B cell (primary cell): ENCODE measurements around the gene TMEM86B. TPM values are rescaled to one million over a fixed set of nuclear protein-coding genes. Genes with fewer than 3 reads are reported as not detected.

ENCODE experiments used
- ATAC-seq: fragments of 200-7000 bp; cut with Tn5 transposase; one replicate; pipeline ENCODE4 v1.10.0; 2021; ENCODE audit warnings: low read depth, mild to moderate bottlenecking, moderate number of reproducible peaks, moderate library complexity
- CTCF ChIA-PET: fragments of 350-600 bp; sonication (Branson Sonifier 250); formaldehyde crosslinking; loops from one replicate; lab custom pipeline; 2021; ENCODE audit warnings: antibody characterized with exemption, inconsistent platforms; lab: Charles Lee
- POLR2A ChIA-PET: fragments of 350-600 bp; sonication (Branson Sonifier 250); formaldehyde crosslinking; loops from one replicate; lab custom pipeline; 2021; ENCODE audit warnings: antibody characterized with exemption; lab: Charles Lee
- DNase-seq: peaks from one replicate; pipeline ENCODE4 v3.0.0; 2013
- H2AFZ ChIP-seq: 2 replicates; pipeline ENCODE4 v1.6.1; 2012; ENCODE audit warnings: mild to moderate bottlenecking, low read depth, low read length; ENCODE audit not compliant: insufficient read depth, poor library complexity, severe bottlenecking
- H3K27ac ChIP-seq, 2 donors: 1 replicate in 1 of 2; 2 replicates in 1 of 2; pipeline ENCODE4 v1.5.1; 2012 to 2013; ENCODE audit warnings: low read length in 2 of 2, mild to moderate bottlenecking in 2 of 2, moderate library complexity in 1 of 2
- H3K27me3 ChIP-seq, 4 experiments: fragments of 200-600 bp in 1 of 4; sonication (generic) in 1 of 4; replicated peaks in 1 of 4; 1 replicate in 2 of 4; 2 replicates in 2 of 4; pipeline versions ENCODE4 v1.6.1 to v1.7.0; 2013 to 2016; ENCODE audit warnings: low read length in 3 of 4, mild to moderate bottlenecking in 2 of 4, mixed read lengths in 1 of 4, moderate library complexity in 1 of 4; ENCODE audit not compliant: insufficient read depth in 4 of 4, control insufficient read depth in 3 of 4; ENCODE audit errors: control extremely low read depth in 1 of 4
- H3K36me3 ChIP-seq, 2 experiments: replicated peaks in 1 of 2; 1 replicate in 1 of 2; 2 replicates in 1 of 2; pipeline versions ENCODE4 v1.6.1 to v1.7.1; 2013; ENCODE audit warnings: low read length in 1 of 2; ENCODE audit not compliant: insufficient read depth in 2 of 2, control insufficient read depth in 1 of 2; ENCODE audit errors: control extremely low read depth in 1 of 2, extremely low read depth in 1 of 2
- H3K4me1 ChIP-seq, 2 donors: fragments of 200-600 bp in 1 of 2; sonication (generic) in 1 of 2; 1 replicate in 1 of 2; 2 replicates in 1 of 2; pipeline versions ENCODE4 v1.5.1 to v1.6.1; 2013 to 2017; ENCODE audit warnings: low read length in 2 of 2; ENCODE audit not compliant: control insufficient read depth in 2 of 2, insufficient read depth in 2 of 2
- H3K4me2 ChIP-seq: replicated peaks from 2 replicates; pipeline ENCODE3; 2012; ENCODE audit warnings: mild to moderate bottlenecking, low read depth, low read length; ENCODE audit not compliant: poor library complexity, severe bottlenecking
- H3K4me3 ChIP-seq, 5 experiments: fragments of 200-600 bp in 1 of 5; sonication (generic) in 1 of 5; 1 replicate in 3 of 5; 2 replicates in 2 of 5; pipeline versions ENCODE4 v1.5.1 to v1.7.0; 2011 to 2016; ENCODE audit warnings: low read length in 4 of 5, mild to moderate bottlenecking in 4 of 5, low read depth in 2 of 5, control low read depth in 1 of 5, moderate library complexity in 1 of 5; ENCODE audit not compliant: insufficient read depth in 1 of 5; ENCODE audit errors: control extremely low read depth in 1 of 5, extremely low read depth in 1 of 5
- H3K79me2 ChIP-seq: fragments of 200-600 bp; sonication (generic); one replicate; pipeline ENCODE4 v1.6.0; 2016; ENCODE audit warnings: low read length; ENCODE audit not compliant: control insufficient read depth, insufficient read depth
- H3K9ac ChIP-seq: fragments of 200-600 bp; sonication (generic); 2 replicates; pipeline ENCODE4 v1.6.1; 2017; ENCODE audit warnings: mild to moderate bottlenecking, low read length, moderate library complexity
- H3K9me3 ChIP-seq, 3 donors: one replicate each; pipeline versions ENCODE4 v1.6.1 to v1.7.1; 2013; ENCODE audit warnings: low read length in 2 of 3; ENCODE audit not compliant: control insufficient read depth in 2 of 3, insufficient read depth in 1 of 3; ENCODE audit errors: control extremely low read depth in 1 of 3
- H4K20me1 ChIP-seq: 2 replicates; pipeline ENCODE4 v1.6.0; 2012; ENCODE audit warnings: mild to moderate bottlenecking, low read length; ENCODE audit not compliant: insufficient read depth, control insufficient read depth, poor library complexity, severe bottlenecking
- H3K27ac Mint-ChIP-seq: one replicate; pipeline ENCODE4 v1.8.0; 2021; ENCODE audit warnings: mixed read lengths
- H3K27me3 Mint-ChIP-seq: one replicate; pipeline ENCODE4 v1.8.0; 2021; ENCODE audit warnings: mixed read lengths
- H3K4me1 Mint-ChIP-seq: one replicate; pipeline ENCODE4 v1.8.0; 2021; ENCODE audit warnings: mixed read lengths
- H3K4me3 Mint-ChIP-seq: one replicate; pipeline ENCODE4 v1.8.0; 2021; ENCODE audit warnings: mixed read lengths
- H3K9me3 Mint-ChIP-seq: one replicate; pipeline ENCODE4 v1.8.0; 2022; ENCODE audit warnings: mixed read lengths; ENCODE audit not compliant: insufficient read depth
- EZH2 ChIP-seq: IDR thresholded peaks from 2 replicates; pipeline ENCODE4 v1.6.1; 2012; ENCODE audit warnings: borderline replicate concordance, low read depth, mild to moderate bottlenecking, moderate library complexity, low read length; ENCODE audit not compliant: insufficient read depth, poor library complexity, severe bottlenecking
- whole genome bisulfite sequencing: methylation state at CpG from one replicate; pipeline ENCODE4 v1.1.5; 2013; ENCODE audit warnings: missing lambda C conversion rate; ENCODE audit not compliant: insufficient coverage; 5-methylcytosine and 5-hydroxymethylcytosine counted together
- intact Hi-C: fragments of 100-400 bp; cut with micrococcal nuclease; formaldehyde crosslinking; loops from one replicate; pipeline ENCODE4 v1.10.0; 2022
- polyA plus RNA-seq: library from polyadenylated mRNA; depleted of rRNA; stranded (reverse); fragments of >200 nt; gene quantifications from 2 replicates; pipeline ENCODE4 v1.2.3, GENCODE V29; 2012
- total RNA-seq, 2 donors: library from RNA; stranded (reverse); fragments of 120-200 nt in 1 of 2; gene quantifications; 1 replicate in 1 of 2; 2 replicates in 1 of 2; pipeline versions ENCODE4 v1.2.3 to v1.2.4, GENCODE V29; 2013 to 2022
- TF ChIP-seq, protein P1 (sequence below): fragments of 200-600 bp; IDR thresholded peaks from one replicate; pipeline ENCODE4 v1.8.0; 2022; ENCODE audit warnings: antibody characterized with exemption, mild to moderate bottlenecking

The TMEM86B gene
- total and polyA plus RNA-seq, 2 donors (not counting 1 experiment from before 2014, with no cell fraction given): 13.6 to 20.7 TPM

DNA sequence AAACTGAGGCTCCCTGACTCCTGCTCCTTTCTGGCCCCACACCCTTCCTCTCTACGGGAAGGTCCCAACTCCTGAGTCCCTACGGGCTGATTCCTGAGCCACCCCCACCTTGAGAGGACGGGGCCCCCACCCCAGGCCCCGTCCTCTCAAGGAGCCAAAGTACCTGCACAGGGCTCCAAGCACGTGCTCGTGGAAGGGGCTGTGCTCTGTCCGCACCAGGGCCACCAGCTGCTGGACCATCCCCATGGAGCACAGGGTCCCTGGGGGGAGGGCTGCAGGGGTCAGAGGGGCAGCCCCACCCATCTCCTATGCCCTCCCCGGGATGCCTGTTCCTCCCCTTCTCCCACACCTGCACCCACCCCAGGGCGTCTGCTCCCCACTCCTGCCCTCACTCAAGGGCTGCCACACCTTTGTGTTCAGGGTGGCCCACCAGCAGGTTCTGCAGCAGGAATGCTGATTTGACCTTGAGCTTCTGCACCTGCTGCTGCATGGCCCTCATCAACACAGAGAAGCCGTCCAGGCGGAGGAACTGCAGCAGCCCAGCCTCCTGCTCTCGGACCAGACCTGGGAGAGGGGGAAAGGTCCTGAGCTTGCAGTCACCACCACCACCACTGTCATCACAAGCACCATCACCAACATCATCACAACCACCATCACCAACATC lies 37.3 kb upstream of the TMEM86B start:
- ChIA-PET POLR2A (no interaction called here), CTCF (no interaction called here)
- no peaks in the 10 kb centered on the region for H3K27me3 ChIP-seq
- no peak overlapping the region for H3K27ac ChIP-seq
- no peak overlapping the region for H2AFZ ChIP-seq
- no peak overlapping the region for H3K4me2 ChIP-seq
- intact Hi-C loops: no loop called here
- H3K4me3 Mint-ChIP-seq: no peak overlapping the region
- no peaks in the 10 kb centered on the region for H3K27me3 Mint-ChIP-seq
- WGBS: 95% methylated on average over 7 of the region's 12 CpGs
- DNase-seq: no peak
- no peak overlapping the region for H3K9ac ChIP-seq
- no peak overlapping the region for H3K4me3 ChIP-seq
- no peaks in the 10 kb centered on the region for H3K9me3 Mint-ChIP-seq
- H3K9me3 ChIP-seq: no peaks in the 10 kb centered on the region
- peaks cover 10% of the 10 kb centered on the region for H3K4me1 Mint-ChIP-seq
- no peaks in the 10 kb centered on the region for H3K4me1 ChIP-seq
- no peak for ATAC-seq
- peaks cover 0 to 6% of the 10 kb centered on the region in 2 experiments for H3K36me3 ChIP-seq
- H4K20me1 ChIP-seq: no peaks in the 10 kb centered on the region
- no peak overlapping the region for H3K27ac Mint-ChIP-seq
- TF ChIP-seq, protein P1, sequence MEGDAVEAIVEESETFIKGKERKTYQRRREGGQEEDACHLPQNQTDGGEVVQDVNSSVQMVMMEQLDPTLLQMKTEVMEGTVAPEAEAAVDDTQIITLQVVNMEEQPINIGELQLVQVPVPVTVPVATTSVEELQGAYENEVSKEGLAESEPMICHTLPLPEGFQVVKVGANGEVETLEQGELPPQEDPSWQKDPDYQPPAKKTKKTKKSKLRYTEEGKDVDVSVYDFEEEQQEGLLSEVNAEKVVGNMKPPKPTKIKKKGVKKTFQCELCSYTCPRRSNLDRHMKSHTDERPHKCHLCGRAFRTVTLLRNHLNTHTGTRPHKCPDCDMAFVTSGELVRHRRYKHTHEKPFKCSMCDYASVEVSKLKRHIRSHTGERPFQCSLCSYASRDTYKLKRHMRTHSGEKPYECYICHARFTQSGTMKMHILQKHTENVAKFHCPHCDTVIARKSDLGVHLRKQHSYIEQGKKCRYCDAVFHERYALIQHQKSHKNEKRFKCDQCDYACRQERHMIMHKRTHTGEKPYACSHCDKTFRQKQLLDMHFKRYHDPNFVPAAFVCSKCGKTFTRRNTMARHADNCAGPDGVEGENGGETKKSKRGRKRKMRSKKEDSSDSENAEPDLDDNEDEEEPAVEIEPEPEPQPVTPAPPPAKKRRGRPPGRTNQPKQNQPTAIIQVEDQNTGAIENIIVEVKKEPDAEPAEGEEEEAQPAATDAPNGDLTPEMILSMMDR: no peak
- no peak for TF ChIP-seq EZH2
- H3K79me2 ChIP-seq: peaks cover 65% of the 10 kb centered on the region

DNA sequence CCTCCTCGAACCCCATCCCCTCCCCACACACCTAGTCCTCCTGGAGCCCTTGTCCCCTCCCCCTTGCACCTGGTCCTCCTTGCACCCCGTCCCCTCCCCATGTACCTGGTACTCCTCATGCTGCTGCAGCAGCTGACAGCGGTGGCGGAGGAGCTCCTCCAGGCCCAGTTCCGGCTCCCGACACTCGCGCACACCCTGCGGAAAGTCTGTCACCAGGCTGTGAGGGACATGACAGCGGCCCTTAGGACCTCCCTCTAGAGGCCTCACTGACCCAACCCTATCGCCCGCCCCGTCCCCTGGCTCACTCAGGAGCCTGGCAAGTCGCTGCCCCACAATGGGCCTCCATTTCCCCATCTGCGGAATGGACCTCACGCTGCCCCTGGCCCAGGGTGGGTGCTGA lies 36.6 kb upstream of the TMEM86B start:
- Histone ChIP-seq H3K4me2 (no peak overlapping the region), H3K9me3 (no peaks in the 10 kb centered on the region), H3K36me3 (peaks cover 0 to 2% of the 10 kb centered on the region in 2 experiments), H3K9ac (no peak overlapping the region), H3K27me3 (no peaks in the 10 kb centered on the region), H4K20me1 (no peaks in the 10 kb centered on the region), H3K79me2 (peaks cover 60% of the 10 kb centered on the region), H3K4me1 (peaks cover 2 to 3% of the 10 kb centered on the region in 2 donors), H2AFZ (no peak overlapping the region), H3K4me3 (no peak overlapping the region), H3K27ac (no peak overlapping the region)
- ChIA-PET CTCF (no interaction called here), POLR2A (no interaction called here)
- no peak for ATAC-seq
- H3K4me1 Mint-ChIP-seq: peaks cover 14% of the 10 kb centered on the region
- no peak for DNase-seq
- intact Hi-C loops: no loop called here
- no peak overlapping the region for H3K27ac Mint-ChIP-seq
- H3K9me3 Mint-ChIP-seq: no peaks in the 10 kb centered on the region
- TF ChIP-seq, protein P1: no peak
- TF ChIP-seq EZH2: no peak
- 97% methylated on average over 14 of the region's 16 CpGs for WGBS
- no peak overlapping the region for H3K4me3 Mint-ChIP-seq
- no peaks in the 10 kb centered on the region for H3K27me3 Mint-ChIP-seq
